GM19468 (cell line): Measurements from ENCODE around the gene UTP25.
A peak's percentile ranks its signal among the peaks of the same experiment; 100 is the strongest.
"Not testable (repeated sequence)": the region's sequence is repeated elsewhere in the genome, so short reads cannot be mapped to it uniquely, and the experiment has no call there.

ENCODE experiments used
- ATAC-seq: cut with Tn5 transposase; IDR thresholded peaks from one replicate; pipeline ENCODE4 v1.9.1; 2021; ENCODE audit warnings: mild to moderate bottlenecking, moderate library complexity, moderate number of reproducible peaks; ENCODE audit not compliant: unreplicated experiment; ENCODE audit errors: extremely low read depth

The UTP25 gene, protein sequence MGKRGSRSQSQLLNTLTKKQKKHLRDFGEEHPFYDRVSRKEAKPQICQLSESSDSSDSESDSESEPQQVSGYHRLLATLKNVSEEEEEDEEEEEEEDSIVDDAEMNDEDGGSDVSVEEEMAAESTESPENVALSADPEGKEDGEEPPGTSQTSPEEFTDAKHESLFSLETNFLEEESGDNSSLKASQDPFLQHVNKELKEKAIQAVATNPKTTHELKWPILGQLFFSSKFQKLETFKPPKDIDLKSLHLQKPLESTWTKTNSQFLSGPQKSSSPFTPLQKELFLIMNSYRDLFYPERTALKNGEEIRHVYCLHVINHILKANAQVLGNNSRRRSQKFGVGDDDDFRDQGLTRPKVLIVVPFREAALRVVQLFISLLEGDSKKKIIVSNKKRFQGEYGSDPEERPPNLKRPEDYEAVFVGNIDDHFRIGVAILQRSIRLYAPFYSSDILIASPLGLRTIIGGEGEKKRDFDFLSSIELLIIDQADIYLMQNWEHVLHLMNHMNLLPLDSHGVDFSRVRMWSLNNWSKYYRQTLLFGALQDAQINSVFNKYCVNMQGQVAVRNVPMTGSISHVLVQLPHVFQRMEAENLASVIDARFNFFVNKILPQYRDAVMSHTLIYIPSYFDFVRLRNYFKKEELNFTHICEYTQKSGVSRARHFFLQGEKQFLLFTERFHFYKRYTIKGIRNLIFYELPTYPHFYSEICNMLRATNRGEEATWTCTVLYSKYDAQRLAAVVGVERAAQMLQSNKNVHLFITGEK

DNA sequence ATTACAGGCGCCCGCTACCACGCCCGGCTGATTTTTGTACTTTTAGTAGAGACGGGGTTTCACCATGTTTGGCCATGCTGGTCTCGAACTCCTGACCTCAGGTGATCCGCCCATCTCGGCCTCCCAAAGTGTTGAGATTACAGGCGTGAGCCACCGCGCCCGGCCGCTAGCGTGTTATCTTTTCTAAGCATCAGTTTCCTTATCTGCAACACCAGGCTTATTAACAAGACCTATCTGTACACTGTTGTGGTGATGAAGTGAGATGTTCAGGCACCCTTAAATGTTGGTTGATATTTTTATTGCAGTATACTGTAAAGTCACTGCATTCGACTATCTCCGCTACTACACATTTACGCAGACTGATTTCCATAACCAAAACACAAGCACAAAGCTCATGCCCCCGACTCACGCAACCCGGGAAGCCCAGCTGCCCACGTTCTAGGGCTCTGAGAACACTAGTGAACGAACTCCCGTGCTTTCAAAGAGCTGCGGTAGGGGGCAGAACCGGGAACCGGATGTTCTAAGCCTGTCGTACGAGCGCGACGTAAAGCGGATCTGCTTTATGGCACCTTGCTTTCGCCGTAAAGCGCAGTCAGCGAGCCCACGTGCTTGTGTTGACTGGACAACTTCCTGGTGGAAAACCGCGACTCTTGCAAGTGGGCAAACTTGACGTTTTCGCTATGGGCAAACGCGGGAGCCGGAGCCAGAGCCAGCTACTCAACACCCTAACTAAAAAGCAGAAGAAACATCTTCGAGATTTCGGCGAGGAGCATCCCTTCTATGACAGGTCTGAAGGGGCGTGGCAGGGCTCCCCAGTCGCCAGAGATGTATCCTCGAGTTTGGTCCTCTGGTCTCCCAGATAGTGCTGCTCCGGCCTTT lies at the start of gene UTP25:
TSS of gene UTP25 (plus strand) at position 589 of the 879 bp plus-strand sequence. CDS start at position 681, 92 bp downstream.
- peak; percentile 87 for ATAC-seq

- no peak for ATAC-seq
Measured at GRCh38 chr1:209778102-209778501, 49.7 kb upstream of the UTP25 start.

- ATAC-seq, result no peak
Measured at GRCh38 chr1:209780268-209780667, 47.5 kb upstream of the UTP25 start.

GRCh38 chr1:209783386-209783785 lies 44.4 kb upstream of the UTP25 start:
- no peak for ATAC-seq

GRCh38 chr1:209784265-209785169 lies 43.3 kb upstream of the UTP25 start, which contains the start of gene C1orf74:
C1orf74 (minus strand) TSS chr1:209784559; CDS start chr1:209783634, 925 bp downstream.
- peak; percentile 94 for ATAC-seq

DNA sequence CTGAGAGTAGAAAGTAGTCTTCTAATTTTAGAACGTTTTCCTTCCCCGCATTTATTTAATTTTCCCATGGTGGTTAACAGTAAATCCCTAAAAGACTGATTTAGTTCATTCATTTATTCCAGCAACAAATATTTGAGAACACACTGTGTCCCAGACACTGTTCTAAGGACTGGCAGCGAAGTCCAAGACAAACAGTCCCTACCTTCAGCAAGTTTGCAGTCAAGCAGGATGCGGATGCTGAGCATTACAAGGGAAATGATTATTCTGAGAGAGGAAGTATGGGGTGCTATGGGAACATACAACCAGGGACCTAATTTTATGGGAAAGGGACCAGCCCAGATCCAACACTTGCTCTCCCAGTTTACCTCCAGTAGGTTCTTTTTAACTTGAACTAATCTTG lies 42.2 kb upstream of the UTP25 start:
- no peak for ATAC-seq

DNA sequence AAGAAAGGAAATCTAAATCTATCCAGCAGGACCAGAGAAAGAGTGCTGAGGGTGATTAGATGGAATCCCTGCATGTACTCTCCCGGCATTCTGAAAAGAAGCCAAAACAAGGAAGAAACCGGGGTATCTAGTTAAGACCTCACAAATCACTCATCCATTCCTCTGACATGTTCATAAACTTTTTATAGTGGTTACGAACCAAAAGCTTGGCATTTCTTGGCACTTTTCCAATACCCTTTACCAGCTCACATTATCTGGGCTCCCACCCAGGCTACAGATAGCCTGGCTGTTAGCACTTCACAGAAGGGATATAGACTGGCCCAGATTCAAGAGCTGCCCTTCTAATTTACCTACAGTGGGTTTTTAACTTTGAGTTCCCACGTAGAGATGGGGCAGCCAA lies 41.6 kb upstream of the UTP25 start:
- ATAC-seq, result no peak

- no peak for ATAC-seq
Measured at GRCh38 chr1:209787551-209787950, 40.2 kb upstream of the UTP25 start.

GRCh38 chr1:209789245-209789644 lies 38.5 kb upstream of the UTP25 start:
- ATAC-seq, result no peak

DNA sequence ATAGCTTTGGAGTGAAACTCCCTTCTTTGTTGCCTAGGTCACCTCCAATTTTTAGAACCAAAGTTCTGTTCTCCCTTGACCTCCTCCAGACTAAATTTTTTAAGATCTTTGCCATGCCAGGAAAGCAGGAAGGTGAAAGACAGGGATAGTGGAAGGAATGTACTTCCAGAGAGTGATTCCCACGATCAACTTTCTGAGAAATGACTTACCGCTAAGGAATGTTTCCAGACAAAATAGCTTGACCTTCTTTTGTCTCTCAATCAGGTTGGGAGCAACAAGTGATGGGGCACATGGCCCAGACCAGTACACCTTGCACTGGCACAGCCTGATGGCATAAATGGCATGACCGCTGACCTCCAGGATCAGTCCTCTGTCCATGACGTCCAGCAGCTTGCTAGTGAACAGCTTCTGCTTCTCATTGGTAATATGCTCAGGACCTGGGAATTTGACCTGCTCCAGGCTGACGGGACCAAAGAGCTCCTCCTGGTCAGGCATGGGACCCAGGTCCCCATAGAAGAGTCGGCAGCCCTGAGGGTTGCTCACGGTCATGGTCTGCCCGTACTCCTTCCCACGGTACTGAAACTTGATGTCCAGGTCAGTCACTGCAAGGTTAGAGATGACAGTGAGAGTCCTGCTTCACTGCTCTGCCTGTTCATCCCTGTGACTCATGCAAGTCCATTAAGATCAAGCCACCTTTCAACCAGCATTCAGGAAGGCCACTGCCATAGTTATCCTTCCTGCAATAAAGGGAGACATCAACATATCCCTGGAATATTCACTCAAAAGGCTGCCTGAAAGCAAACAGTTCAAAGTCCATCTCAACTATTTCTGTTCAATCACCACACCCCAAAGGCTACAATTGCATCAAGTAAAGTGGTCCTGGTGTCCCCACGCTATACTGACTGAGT lies 37.2 kb upstream of the UTP25 start:
- ATAC-seq, result no peak

- no peak for ATAC-seq
Measured at GRCh38 chr1:209791920-209792319, 35.9 kb upstream of the UTP25 start.

GRCh38 chr1:209793711-209794110 lies 34.1 kb upstream of the UTP25 start:
- not testable (repeated sequence) for ATAC-seq

DNA sequence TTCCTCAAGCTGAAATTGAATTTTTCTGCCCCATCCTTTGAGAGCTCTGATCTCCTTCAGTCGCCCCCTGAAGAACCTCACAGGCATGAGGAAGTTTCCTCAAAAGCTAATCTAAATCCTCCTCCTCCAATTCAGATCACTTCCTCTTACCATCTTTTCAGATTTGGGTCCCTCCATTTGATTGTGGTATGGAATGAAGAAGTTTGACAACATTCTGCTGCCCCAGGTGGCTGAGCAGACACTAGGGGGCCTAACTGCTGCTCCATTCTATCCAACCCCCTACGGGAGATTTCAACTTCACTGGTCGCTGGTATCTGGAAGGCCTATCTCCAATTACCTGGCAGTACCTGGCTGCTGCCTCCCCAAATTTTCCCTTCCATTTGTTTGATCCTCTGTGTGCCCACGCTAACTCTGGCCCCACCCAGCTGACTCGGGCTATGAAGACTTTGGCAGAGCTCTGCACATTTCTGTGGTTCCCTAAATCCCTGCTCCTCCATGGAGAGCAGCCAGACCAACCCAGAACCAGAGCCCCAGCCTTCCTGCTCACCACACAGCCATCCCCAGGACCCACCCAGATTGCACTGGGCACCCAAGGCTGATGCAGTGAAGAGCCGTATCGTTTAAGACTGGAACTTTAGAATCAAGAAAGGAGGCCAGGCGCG lies 29.7 kb upstream of the UTP25 start:
- no peak for ATAC-seq

DNA sequence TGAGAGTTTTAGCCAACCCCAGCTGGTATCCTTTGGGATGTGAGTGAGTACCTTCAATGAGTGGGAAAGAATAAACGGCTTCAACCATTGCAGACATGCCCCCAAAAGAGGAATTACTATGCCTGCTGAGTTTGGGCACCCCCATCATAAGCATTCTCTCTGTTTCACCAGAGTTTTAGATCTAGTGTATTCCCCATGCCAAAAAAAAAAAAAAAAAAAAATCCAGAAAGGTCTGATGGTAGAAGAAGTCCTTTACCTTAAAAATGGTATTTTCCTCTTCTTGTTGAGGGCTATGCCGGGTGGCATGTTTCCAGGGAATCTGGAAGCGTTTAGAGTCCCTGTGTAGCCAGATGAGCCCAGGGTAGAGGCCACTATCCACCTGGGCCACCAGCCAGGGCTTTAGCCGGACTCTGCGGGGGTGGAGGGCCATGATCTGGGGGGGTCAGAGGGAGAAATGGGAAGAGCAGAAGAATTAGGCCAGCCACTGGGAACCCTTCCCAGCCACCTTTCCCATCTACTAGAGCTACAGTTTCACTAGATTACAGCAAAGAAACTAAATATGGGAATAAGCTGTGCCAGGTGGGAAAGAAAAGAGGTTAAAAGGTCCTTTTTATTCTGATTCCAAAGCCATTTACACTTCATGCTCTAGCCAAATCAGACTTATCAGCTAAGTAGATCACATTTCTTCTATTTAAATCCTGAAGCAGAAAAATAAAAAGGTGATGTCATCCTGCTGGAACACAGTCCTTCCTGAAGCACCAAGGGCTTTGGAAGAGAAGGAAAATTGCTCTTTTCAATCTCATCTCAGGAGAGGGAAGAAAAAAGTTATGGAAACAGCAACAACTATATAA lies 26.6 kb upstream of the UTP25 start:
- no peak for ATAC-seq

GRCh38 chr1:209802117-209802779 lies 25.5 kb upstream of the UTP25 start:
- ATAC-seq, result no peak

- no peak for ATAC-seq
Measured at GRCh38 chr1:209802780-209803152, 25.0 kb upstream of the UTP25 start.
